Activated T-helper 17 cell treated with anti-CD3 and anti-CD28 coated beads, Interleukin-2, amount 50 U/mL, for 72 hours (primary cell): ENCODE measurements around the gene NFIA. TPM values are rescaled to one million over a fixed set of nuclear protein-coding genes. Genes with fewer than 3 reads are reported as not detected.
"Not testable (repeated sequence)": the region's sequence is repeated elsewhere in the genome, so short reads cannot be mapped to it uniquely, and the experiment has no call there.

Experiments used
- ATAC-seq: fragments of 150-1000 bp; cut with Tn5 transposase; replicated peaks from 2 replicates; pipeline ENCODE4 v1.10.0; 2021; ENCODE audit warnings: mild to moderate bottlenecking, moderate library complexity
- H3K27ac Mint-ChIP-seq: one replicate; pipeline ENCODE4 v1.8.0; 2022; ENCODE audit warnings: mixed read lengths
- H3K27me3 Mint-ChIP-seq: one replicate; pipeline ENCODE4 v1.8.0; 2022; ENCODE audit warnings: mixed read lengths
- H3K36me3 Mint-ChIP-seq: one replicate; pipeline ENCODE4 v1.8.0; 2022; ENCODE audit warnings: low read depth, mild to moderate bottlenecking, mixed read lengths
- H3K4me1 Mint-ChIP-seq: one replicate; pipeline ENCODE4 v1.8.0; 2022; ENCODE audit warnings: mixed read lengths
- H3K4me3 Mint-ChIP-seq: one replicate; pipeline ENCODE4 v1.8.0; 2022; ENCODE audit warnings: mild to moderate bottlenecking, mixed read lengths
- H3K9me3 Mint-ChIP-seq: one replicate; pipeline ENCODE4 v1.8.0; 2022; ENCODE audit warnings: mixed read lengths
- total RNA-seq, 2 donors: library from RNA; stranded (reverse); gene quantifications; one replicate each; pipeline ENCODE4 v1.2.3, GENCODE V29; 2022

The NFIA gene
- total RNA-seq, 2 donors from 2014 or later = 3.5 to 5.1 TPM

GRCh38 chr1:61053712-61054600, 28.4 kb upstream of the NFIA start:
- no peaks in the 10 kb centered on the region for H3K36me3 Mint-ChIP-seq
- H3K27ac Mint-ChIP-seq = no peak overlapping the region
- H3K9me3 Mint-ChIP-seq = no peaks in the 10 kb centered on the region
- no peak for ATAC-seq
- H3K4me3 Mint-ChIP-seq = peak overlapping the region; percentile 74
- peaks cover 53% of the 10 kb centered on the region for H3K27me3 Mint-ChIP-seq
- H3K4me1 Mint-ChIP-seq = peaks cover 9% of the 10 kb centered on the region

DNA sequence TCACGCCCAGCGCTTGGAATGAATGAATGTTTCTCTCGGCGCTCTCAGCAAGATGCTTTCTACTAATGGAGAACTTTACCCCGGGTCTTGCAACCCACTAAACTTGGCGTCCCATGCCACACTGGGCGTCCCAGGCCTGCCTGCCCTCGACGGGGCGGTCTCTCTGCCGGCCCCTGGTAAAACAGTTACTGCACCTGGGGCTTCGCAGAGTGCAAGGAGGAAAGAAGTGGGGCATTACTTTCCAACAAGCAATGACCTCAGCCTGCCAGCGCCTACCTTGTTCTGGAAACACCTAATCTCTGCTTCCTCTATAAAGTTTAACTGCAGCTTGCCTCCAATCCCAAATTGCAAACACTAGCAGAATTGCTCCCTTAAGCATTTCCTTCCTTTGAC, 27.8 kb upstream of the NFIA start:
- no peak for ATAC-seq
- H3K4me1 Mint-ChIP-seq = peaks cover 9% of the 10 kb centered on the region
- H3K27ac Mint-ChIP-seq = no peak overlapping the region
- no peaks in the 10 kb centered on the region for H3K36me3 Mint-ChIP-seq
- H3K27me3 Mint-ChIP-seq = peaks cover 53% of the 10 kb centered on the region
- H3K4me3 Mint-ChIP-seq = peak overlapping the region; percentile 74
- H3K9me3 Mint-ChIP-seq = no peaks in the 10 kb centered on the region

- peaks cover 53% of the 10 kb centered on the region for H3K27me3 Mint-ChIP-seq
- H3K9me3 Mint-ChIP-seq = no peaks in the 10 kb centered on the region
- no peak overlapping the region for H3K27ac Mint-ChIP-seq
- H3K4me3 Mint-ChIP-seq = peak overlapping the region; percentile 74
- H3K36me3 Mint-ChIP-seq = no peaks in the 10 kb centered on the region
- no peak for ATAC-seq
- H3K4me1 Mint-ChIP-seq = peaks cover 9% of the 10 kb centered on the region
Observed at GRCh38 chr1:61055110-61055614, 27.2 kb upstream of the NFIA start.

DNA sequence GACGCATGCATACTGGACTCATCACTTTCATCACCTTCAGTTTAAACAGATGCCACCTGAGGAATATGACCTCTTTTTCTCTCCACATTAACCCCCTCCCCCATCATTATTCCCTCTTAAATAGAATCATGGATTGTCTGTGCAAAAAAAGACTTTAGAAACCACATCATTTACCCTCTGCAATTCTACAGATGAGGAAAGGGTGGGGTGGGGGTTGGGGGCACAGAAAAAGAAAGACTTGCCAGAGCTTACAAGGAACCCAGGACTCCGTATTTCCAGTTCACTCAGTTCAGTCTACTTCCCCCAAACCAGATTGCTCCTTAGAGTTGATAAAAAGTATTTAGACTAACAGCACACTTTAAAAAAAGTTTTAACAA, 26.2 kb upstream of the NFIA start:
- no peaks in the 10 kb centered on the region for H3K36me3 Mint-ChIP-seq
- H3K4me3 Mint-ChIP-seq = peak overlapping the region; percentile 78
- H3K9me3 Mint-ChIP-seq = no peaks in the 10 kb centered on the region
- H3K27me3 Mint-ChIP-seq = peaks cover 51% of the 10 kb centered on the region
- peaks cover 9% of the 10 kb centered on the region for H3K4me1 Mint-ChIP-seq
- no peak for ATAC-seq
- no peak overlapping the region for H3K27ac Mint-ChIP-seq

DNA sequence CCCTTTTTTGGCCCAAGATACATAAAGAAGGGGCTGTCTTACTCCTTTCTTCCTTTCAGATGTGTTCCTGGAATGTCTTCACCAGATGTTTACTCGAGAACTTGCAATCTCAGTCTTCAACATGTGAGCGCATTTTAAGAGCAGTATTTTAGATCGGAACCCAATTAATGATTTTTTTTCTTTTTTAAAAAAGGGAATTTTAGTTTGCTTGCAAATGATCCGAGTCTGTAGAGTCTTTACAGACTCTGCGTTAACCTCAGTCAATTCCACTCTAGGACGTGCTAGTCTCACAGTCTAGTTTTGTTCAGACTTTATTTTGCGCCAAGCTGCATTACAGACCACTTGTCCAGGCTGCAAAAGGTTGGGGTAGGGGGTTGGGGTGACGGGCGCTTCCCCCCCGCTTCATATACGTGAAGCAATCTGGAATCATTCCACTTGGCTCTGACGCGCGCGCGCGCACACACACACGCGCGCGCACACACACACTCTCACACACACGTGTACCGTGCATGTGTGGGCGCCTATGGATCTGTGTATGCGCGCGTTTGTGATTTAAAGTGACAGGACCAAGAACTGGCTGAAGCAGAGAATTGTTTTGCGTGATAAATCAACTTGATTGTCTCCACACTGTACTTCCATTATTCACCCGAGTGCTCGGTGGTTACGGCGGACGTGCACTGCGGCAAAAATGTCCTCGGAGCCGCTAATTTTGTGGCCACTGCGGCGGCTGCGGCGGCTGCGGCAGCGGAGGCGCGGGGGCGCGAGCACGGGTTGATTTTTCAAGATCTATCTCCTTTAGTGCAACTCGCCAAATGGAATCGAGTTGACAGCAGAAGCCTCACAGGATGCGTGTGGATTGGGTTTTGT, 25.6 kb upstream of the NFIA start:
- Mint-ChIP-seq H3K4me3 (peak overlapping the region; percentile 78), H3K27me3 (peaks cover 45% of the 10 kb centered on the region), H3K36me3 (no peaks in the 10 kb centered on the region), H3K9me3 (no peaks in the 10 kb centered on the region), H3K4me1 (peaks cover 9% of the 10 kb centered on the region), H3K27ac (no peak overlapping the region)
- peak; percentile 56 for ATAC-seq

GRCh38 chr1:61058483-61059245, 23.7 kb upstream of the NFIA start:
- Mint-ChIP-seq H3K4me3 (no peak overlapping the region), H3K36me3 (no peaks in the 10 kb centered on the region), H3K27me3 (peaks cover 28% of the 10 kb centered on the region), H3K4me1 (peaks cover under 1% of the 10 kb centered on the region), H3K9me3 (no peaks in the 10 kb centered on the region), H3K27ac (no peak overlapping the region)
- no peak for ATAC-seq

- not testable (repeated sequence) for H3K27ac Mint-ChIP-seq, H3K4me1 Mint-ChIP-seq, H3K9me3 Mint-ChIP-seq, H3K36me3 Mint-ChIP-seq, H3K4me3 Mint-ChIP-seq, H3K27me3 Mint-ChIP-seq, ATAC-seq
Observed at GRCh38 chr1:61061601-61062000, 20.8 kb upstream of the NFIA start.

- H3K4me3 Mint-ChIP-seq = no peak overlapping the region
Observed at GRCh38 chr1:61064673-61065072, 17.7 kb upstream of the NFIA start.

DNA sequence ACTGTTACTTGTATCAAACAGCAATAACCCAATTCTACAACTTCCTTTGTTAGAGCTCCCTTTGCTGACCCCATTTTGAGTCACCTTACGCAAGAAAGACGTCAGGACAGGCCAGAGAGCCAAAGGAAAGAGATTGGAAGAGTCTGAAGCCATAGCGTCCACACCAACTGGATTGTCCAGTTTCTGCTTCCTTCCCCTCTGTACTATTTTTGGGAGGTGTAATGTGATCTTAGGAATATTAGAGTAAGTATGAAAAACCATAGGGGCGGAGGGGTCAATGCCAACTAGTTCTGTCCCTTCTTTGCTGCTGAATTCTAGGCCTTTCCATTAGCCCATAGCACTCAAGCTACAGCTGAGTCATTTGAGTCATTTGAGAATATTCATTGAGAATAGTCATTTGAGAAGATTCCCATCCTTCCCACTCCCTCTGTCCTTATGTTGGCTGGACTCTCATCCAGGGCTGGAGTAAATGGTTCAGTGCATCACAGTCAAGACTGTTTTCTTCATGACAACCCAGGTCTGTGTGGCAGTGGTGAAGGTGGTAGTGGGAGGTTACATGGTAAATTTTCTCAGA, 14.8 kb upstream of the NFIA start:
- no peak for ATAC-seq
- Mint-ChIP-seq H3K36me3 (no peaks in the 10 kb centered on the region), H3K9me3 (no peaks in the 10 kb centered on the region), H3K27ac (no peak overlapping the region), H3K4me1 (no peaks in the 10 kb centered on the region), H3K4me3 (no peak overlapping the region), H3K27me3 (no peaks in the 10 kb centered on the region)

More at GRCh38 chr1:61064673-61065072, 17.7 kb upstream of the NFIA start:
- no peak overlapping the region for H3K27ac Mint-ChIP-seq
- H3K27me3 Mint-ChIP-seq = no peaks in the 10 kb centered on the region
- ATAC-seq = peak; percentile 39
- no peaks in the 10 kb centered on the region for H3K4me1 Mint-ChIP-seq
- no peaks in the 10 kb centered on the region for H3K9me3 Mint-ChIP-seq
- no peaks in the 10 kb centered on the region for H3K36me3 Mint-ChIP-seq

DNA sequence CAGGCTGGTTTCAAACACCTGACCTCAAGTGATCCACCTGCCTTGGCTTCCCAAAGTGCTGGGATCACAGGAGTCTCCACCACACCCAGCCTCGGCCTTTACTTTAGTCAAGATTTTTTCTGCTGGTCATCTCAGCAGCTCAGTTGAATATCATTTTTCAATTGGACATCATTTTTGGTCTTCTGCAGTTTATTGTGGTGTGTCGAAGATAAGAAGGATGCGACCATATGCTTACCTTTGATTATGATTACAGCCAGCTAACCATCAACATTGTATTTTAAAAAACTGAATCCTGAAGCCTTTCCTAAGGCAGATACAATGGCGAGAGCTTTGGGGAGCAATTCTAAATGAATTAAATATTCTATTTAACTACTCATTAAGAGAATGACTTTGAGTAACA, 12.3 kb upstream of the NFIA start:
- Mint-ChIP-seq H3K9me3 (no peaks in the 10 kb centered on the region), H3K4me1 (no peaks in the 10 kb centered on the region), H3K36me3 (no peaks in the 10 kb centered on the region), H3K27me3 (no peaks in the 10 kb centered on the region), H3K27ac (no peak overlapping the region), H3K4me3 (no peak overlapping the region)
- no peak for ATAC-seq

GRCh38 chr1:61071205-61072130, 10.9 kb upstream of the NFIA start:
- Mint-ChIP-seq H3K27ac (no peak overlapping the region), H3K4me3 (no peak overlapping the region), H3K9me3 (no peaks in the 10 kb centered on the region), H3K27me3 (no peaks in the 10 kb centered on the region), H3K4me1 (peaks cover 1% of the 10 kb centered on the region), H3K36me3 (no peaks in the 10 kb centered on the region)
- ATAC-seq = no peak

GRCh38 chr1:61073871-61074270, 8.5 kb upstream of the NFIA start:
- Mint-ChIP-seq H3K9me3 (no peaks in the 10 kb centered on the region), H3K4me3 (no peak overlapping the region), H3K27me3 (no peaks in the 10 kb centered on the region), H3K27ac (no peak overlapping the region), H3K36me3 (no peaks in the 10 kb centered on the region), H3K4me1 (peaks cover 17% of the 10 kb centered on the region)
- ATAC-seq = no peak

- ATAC-seq, H3K9me3 Mint-ChIP-seq, H3K27ac Mint-ChIP-seq, H3K36me3 Mint-ChIP-seq, H3K27me3 Mint-ChIP-seq: not testable (repeated sequence)
- H3K4me3 Mint-ChIP-seq = peak overlapping the region; percentile 93
- H3K4me1 Mint-ChIP-seq = peaks cover 34% of the 10 kb centered on the region
Observed at GRCh38 chr1:61075833-61076232, 6.5 kb upstream of the NFIA start.
